OCI-LY1 (cell line): ENCODE results near the gene LBHD2.

Experiments
- H2AFZ ChIP-seq: fragments of 200-600 bp; sonication (generic), shearing (Covaris generic); 2 replicates; pipeline ENCODE4 v1.6.0; 2014; ENCODE audit warnings: antibody characterized with exemption, mild to moderate bottlenecking, low read length
- H3F3A ChIP-seq: fragments of 200-600 bp; sonication (generic), shearing (Covaris generic); 2 replicates; pipeline ENCODE4 v1.6.0; 2014; ENCODE audit warnings: mild to moderate bottlenecking, antibody characterized with exemption, low read length, moderate library complexity; ENCODE audit not compliant: insufficient read depth
- H3K27ac ChIP-seq: fragments of 200-600 bp; sonication (generic); 2 replicates; pipeline ENCODE4 v1.5.1; 2014; ENCODE audit warnings: low read length, mixed run types, mild to moderate bottlenecking, low read depth; ENCODE audit not compliant: poor library complexity, severe bottlenecking
- H3K27me3 ChIP-seq: fragments of 200-600 bp; sonication (generic); 2 replicates; pipeline ENCODE4 v1.6.0; 2014; ENCODE audit warnings: antibody characterized with exemption, mild to moderate bottlenecking, low read length, moderate library complexity; ENCODE audit not compliant: insufficient read depth
- H3K36me3 ChIP-seq: fragments of 200-600 bp; sonication (generic); 2 replicates; pipeline ENCODE4 v1.6.1; 2014; ENCODE audit warnings: mild to moderate bottlenecking, antibody characterized with exemption, low read length, moderate library complexity, mixed read lengths; ENCODE audit not compliant: insufficient read depth
- H3K4me1 ChIP-seq: fragments of 200-600 bp; sonication (generic); 2 replicates; pipeline ENCODE4 v1.5.1; 2014; ENCODE audit warnings: mild to moderate bottlenecking, low read length, moderate library complexity; ENCODE audit not compliant: insufficient read depth, severe bottlenecking
- H3K4me2 ChIP-seq: fragments of 200-600 bp; sonication (generic), shearing (Covaris generic); 2 replicates; pipeline ENCODE4 v1.6.1; 2014; ENCODE audit warnings: low read length
- H3K4me3 ChIP-seq: fragments of 200-600 bp; sonication (generic); 2 replicates; pipeline ENCODE4 v1.5.1; 2014; ENCODE audit warnings: low read length, low read depth, mild to moderate bottlenecking, mixed read lengths; ENCODE audit not compliant: poor library complexity, severe bottlenecking
- H3K79me2 ChIP-seq: fragments of 200-600 bp; shearing (Covaris generic); 2 replicates; pipeline ENCODE4 v1.6.1; 2016; ENCODE audit warnings: mixed run types, low read length, mixed read lengths; ENCODE audit not compliant: insufficient read depth
- H3K9ac ChIP-seq: fragments of 200-600 bp; sonication (generic), shearing (Covaris generic); 2 replicates; pipeline ENCODE4 v1.6.1; 2014; ENCODE audit warnings: mild to moderate bottlenecking, low read length, mixed read lengths
- H3K9me2 ChIP-seq: fragments of 200-600 bp; sonication (generic), shearing (Covaris generic); 2 replicates; pipeline ENCODE4 v1.6.1; 2014; ENCODE audit warnings: low read depth, mild to moderate bottlenecking, low read length, mixed read lengths
- H3K9me3 ChIP-seq: fragments of 200-600 bp; shearing (Covaris generic); 2 replicates; pipeline ENCODE4 v1.6.1; 2014; ENCODE audit warnings: low read length, mixed read lengths
- H4K20me1 ChIP-seq: fragments of 200-600 bp; sonication (generic), shearing (Covaris generic); 2 replicates; pipeline ENCODE4 v1.6.0; 2016; ENCODE audit warnings: mild to moderate bottlenecking, low read length; ENCODE audit not compliant: insufficient read depth
- EZH2 ChIP-seq: fragments of 200-600 bp; sonication (generic), shearing (Covaris generic); IDR thresholded peaks from 2 replicates; pipeline ENCODE4 v1.8.0; 2017; ENCODE audit warnings: borderline replicate concordance, mixed run types, mild to moderate bottlenecking, antibody characterized with exemption, low read length, moderate library complexity, mixed read lengths
- TF ChIP-seq, protein P1 (sequence below): fragments of 200-600 bp; sonication (generic), shearing (Covaris generic); IDR thresholded peaks from 2 replicates; pipeline ENCODE4 v1.5.1; 2017; ENCODE audit warnings: mild to moderate bottlenecking, antibody characterized with exemption, low read length, moderate library complexity, mixed read lengths

Gene LBHD2

DNA sequence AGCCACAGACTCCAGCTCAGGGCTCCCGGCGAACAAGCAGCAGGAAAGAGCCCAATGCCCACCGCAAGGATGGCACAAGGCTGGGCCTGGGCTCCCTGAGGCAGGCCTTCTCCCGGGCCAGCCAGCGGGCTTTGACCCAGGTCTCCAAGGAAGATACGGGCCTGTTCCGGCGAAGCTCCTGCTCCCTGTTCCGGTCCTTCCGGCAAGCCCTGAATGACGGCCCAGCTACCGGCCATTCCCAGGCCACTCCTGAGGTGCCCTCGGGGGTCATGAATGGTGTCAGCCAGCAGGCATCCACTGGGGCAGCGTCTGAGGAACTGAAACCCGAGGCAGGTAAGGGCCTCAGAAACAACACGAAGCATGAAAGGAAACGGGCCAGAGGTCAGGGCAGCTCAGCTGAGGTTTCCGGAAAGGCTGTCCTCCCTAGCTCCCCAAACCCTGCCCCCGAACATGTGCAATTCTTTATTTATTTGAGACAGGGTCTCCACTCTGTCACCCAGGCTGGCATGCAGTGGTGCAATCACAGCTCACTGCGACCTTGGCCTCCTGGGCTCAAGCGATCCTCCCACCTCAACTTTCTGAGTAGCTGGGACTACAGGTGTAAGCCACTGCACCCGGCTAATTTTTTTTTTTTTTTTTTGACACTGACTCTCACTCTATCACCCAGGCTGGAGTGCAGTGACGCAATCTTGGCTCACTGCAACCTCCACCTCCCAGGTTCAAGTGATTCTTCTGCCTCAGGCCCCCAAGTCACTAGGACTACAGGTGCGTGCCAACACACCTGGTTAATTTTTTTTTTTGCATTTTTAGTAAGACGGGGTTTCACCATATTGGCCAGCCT is 16.5 kb downstream of the LBHD2 start:
- Histone ChIP-seq H3K9me2 (no peaks in the 10 kb centered on the region), H3K9ac (no peak overlapping the region), H3K4me2 (no peak overlapping the region), H4K20me1 (no peaks in the 10 kb centered on the region), H3K9me3 (no peaks in the 10 kb centered on the region), H3K27me3 (0 out of 2 replicates have a peak, but pooled peaks cover 5% of the 10 kb centered on the region), H3F3A (no peaks in the 10 kb centered on the region), H3K4me1 (peaks cover 22% of the 10 kb centered on the region), H3K36me3 (no peaks in the 10 kb centered on the region), H3K79me2 (no peaks in the 10 kb centered on the region), H3K27ac (no peak overlapping the region), H2AFZ (no peak overlapping the region), H3K4me3 (no peak overlapping the region)
- TF ChIP-seq EZH2, result no peak

DNA sequence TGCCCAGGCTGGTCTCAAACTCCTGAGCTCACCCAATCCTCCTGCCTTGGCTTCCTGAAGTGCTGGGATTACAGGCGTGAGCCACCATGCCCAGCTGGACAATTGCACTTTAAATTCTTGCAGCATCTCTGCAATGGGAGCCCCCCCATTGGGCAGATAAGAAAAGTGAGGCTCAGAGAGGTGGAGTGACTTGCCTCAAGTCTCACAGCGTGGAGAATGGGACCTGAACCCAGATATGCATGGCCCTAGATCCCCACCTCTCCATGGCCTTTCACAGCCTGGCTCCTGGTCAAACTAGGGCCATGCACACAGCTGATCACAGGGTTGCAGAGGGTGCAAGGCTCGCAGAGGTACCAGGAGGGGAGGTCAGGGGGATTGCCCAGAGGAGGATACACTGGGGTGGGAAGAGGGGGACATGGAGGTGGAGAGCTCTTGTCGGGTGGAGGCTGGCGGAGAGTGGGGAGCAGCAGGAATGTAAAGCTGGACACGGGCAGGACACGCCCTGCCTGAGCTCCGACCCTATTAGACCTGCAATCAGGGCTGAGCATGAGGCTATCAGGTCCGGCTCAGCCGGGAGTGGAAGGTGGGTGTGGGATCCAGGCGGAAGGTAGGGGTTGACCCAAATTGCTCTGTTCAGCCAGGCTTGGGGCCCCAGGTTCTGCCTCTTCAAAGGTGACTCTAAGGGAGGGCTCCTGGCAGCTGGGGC is 17.4 kb downstream of the LBHD2 start:
- H3K79me2 ChIP-seq, result no peaks in the 10 kb centered on the region
- TF ChIP-seq, protein P1, sequence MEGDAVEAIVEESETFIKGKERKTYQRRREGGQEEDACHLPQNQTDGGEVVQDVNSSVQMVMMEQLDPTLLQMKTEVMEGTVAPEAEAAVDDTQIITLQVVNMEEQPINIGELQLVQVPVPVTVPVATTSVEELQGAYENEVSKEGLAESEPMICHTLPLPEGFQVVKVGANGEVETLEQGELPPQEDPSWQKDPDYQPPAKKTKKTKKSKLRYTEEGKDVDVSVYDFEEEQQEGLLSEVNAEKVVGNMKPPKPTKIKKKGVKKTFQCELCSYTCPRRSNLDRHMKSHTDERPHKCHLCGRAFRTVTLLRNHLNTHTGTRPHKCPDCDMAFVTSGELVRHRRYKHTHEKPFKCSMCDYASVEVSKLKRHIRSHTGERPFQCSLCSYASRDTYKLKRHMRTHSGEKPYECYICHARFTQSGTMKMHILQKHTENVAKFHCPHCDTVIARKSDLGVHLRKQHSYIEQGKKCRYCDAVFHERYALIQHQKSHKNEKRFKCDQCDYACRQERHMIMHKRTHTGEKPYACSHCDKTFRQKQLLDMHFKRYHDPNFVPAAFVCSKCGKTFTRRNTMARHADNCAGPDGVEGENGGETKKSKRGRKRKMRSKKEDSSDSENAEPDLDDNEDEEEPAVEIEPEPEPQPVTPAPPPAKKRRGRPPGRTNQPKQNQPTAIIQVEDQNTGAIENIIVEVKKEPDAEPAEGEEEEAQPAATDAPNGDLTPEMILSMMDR, result no peak
- TF ChIP-seq EZH2, result no peak
- H3K4me1 ChIP-seq, result peaks cover 31% of the 10 kb centered on the region
- H4K20me1 ChIP-seq, result no peaks in the 10 kb centered on the region
- H3F3A ChIP-seq, result no peaks in the 10 kb centered on the region
- 0 out of 2 replicates have a peak, but pooled peaks cover 5% of the 10 kb centered on the region for H3K27me3 ChIP-seq
- no peak overlapping the region for H3K9ac ChIP-seq
- H3K4me3 ChIP-seq, result no peak overlapping the region
- H2AFZ ChIP-seq, result no peak overlapping the region
- no peaks in the 10 kb centered on the region for H3K36me3 ChIP-seq
- no peak overlapping the region for H3K4me2 ChIP-seq
- H3K9me3 ChIP-seq, result no peaks in the 10 kb centered on the region
- H3K9me2 ChIP-seq, result no peaks in the 10 kb centered on the region
- no peak overlapping the region for H3K27ac ChIP-seq

GRCh38 chr14:103101963-103102688 is 18.1 kb downstream of the LBHD2 start:
- Histone ChIP-seq H3F3A (no peaks in the 10 kb centered on the region), H3K9me3 (no peaks in the 10 kb centered on the region), H3K9ac (no peak overlapping the region), H3K27me3 (0 out of 2 replicates have a peak, but pooled peaks cover 5% of the 10 kb centered on the region), H2AFZ (no peak overlapping the region), H3K4me2 (no peak overlapping the region), H3K79me2 (no peaks in the 10 kb centered on the region), H3K4me3 (no peak overlapping the region), H3K4me1 (peaks cover 31% of the 10 kb centered on the region), H3K36me3 (no peaks in the 10 kb centered on the region), H4K20me1 (no peaks in the 10 kb centered on the region), H3K27ac (no peak overlapping the region), H3K9me2 (no peaks in the 10 kb centered on the region)
- TF ChIP-seq, protein P1, result no peak
- TF ChIP-seq EZH2, result no peak
